GM21717 (cell line): ENCODE results near the gene NAP1L4.

Source experiments
- ATAC-seq: cut with Tn5 transposase; IDR thresholded peaks from one replicate; pipeline ENCODE4 v1.9.1; 2021; ENCODE audit warnings: mild to moderate bottlenecking, moderate library complexity; ENCODE audit not compliant: unreplicated experiment

The NAP1L4 gene

DNA sequence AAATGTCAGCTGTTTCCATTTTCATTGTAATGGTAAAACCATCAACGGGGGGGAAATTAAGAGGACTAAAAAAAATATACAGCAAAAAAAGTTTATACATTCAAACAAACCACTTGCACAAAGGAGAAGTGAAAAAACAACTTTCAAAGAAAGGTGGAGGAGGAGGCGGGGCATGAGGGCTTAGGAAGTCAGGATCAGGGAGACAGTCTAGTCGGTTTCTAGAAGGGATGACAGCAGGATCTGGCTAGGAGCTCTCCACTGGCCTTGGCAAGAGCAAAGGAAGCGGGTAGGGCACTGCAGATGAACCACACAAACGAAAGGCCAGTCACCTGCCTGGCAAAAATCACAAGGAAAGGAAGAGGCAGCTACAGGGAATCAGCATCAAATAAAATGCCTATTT, 31.0 kb downstream of the NAP1L4 start:
- no peak for ATAC-seq

DNA sequence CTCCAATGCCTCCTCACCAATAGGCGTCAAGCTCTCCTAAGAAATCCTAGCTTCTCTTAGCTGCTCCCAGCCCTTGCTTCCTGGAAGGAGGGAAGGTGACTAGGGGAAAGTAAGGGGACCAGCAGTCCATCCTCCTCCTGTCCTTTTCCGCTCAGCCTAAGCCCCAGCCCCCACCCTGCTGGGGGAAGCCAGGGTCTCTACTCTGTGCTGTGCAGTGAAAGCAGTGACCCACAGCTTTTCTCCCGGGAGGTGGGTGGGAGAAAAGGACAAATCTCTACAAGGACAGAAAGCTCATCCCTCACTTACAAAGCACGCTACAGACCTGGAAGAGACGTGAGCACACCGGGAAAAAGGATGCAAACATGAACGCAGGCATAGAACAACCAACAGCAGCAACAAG, 32.0 kb downstream of the NAP1L4 start:
- ATAC-seq = no peak

DNA sequence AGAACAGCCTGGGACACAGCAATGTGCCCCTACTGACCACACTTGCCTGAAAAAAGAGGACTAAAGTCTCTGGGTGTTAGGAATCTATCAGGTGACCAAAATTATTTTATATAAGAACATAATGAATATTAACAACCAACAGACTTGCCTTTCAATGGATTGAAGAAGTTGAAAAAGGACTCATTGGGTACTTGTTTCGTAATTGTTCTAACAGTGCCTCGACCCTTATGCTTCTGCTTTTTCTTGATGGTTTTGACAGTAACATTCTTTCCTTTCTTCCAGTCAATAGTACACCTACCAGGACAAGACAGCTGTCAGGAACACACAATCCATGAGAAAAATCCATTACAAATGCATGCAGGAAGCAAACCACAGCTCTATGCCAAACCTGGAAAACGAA, 33.9 kb downstream of the NAP1L4 start:
- ATAC-seq = no peak

DNA sequence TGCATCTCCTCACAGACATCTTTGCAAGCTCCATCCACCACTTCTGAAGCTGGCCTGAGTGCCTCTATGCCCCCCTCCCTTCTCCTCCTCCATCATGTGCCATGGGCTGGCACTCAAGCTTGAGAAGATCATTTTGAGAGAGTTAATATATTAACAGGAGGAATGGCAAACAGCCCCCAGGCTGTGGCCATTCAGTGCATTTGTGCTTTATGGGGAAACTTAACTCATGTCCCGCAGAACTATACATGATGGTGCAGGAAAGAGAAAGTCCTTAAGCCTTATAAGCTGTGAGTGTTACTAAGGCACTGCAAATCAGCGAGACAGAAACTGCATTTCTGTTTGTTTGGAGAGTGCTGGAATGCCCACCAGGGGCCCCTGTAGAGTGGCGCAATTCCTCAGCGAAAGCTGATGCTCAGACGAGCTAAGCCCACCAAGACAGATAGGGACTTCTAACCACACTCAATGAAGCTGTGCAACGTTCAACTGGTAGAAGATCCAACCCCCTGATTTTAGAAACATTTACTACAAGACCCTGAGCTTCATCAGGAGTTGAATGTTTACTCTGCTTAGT, 36.1 kb downstream of the NAP1L4 start:
- no peak for ATAC-seq

DNA sequence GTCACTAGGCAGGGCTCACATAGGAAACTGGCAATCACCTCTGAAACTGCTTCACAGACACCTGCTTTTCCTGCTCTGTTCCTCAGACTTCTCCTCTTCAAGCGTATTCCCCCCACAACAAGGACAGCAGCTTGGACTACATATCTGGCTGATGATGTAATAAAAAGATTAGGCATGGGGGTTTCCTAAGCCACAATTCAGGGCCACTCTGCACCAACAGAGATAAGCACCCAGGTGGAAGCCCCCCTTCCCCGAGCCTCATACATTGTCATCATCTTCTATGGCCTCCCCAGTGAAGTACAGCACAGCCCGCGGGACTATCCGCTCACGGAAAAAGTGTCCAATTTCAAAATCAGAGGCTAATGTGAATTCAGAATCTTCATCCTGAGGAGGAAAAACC, 37.9 kb downstream of the NAP1L4 start:
- ATAC-seq = no peak

DNA sequence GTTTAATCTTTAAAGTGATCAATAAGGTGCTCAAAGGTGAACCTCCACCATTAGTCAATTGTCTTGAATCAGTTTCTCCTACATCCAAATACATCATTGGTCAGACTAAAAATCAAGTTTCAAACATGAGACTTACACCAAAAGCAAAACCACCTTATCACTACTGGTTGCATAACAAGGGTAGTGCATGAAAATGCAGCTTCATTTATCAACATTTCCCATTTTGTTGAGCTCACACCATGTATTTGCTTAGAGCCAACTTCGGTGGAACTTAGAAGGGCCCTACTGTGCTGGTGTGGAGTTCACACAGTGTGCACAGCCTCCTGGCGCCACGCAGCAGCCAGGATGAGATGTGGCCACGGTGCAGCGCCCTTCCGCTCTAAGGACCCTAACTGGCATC, 39.8 kb downstream of the NAP1L4 start:
- ATAC-seq = no peak

DNA sequence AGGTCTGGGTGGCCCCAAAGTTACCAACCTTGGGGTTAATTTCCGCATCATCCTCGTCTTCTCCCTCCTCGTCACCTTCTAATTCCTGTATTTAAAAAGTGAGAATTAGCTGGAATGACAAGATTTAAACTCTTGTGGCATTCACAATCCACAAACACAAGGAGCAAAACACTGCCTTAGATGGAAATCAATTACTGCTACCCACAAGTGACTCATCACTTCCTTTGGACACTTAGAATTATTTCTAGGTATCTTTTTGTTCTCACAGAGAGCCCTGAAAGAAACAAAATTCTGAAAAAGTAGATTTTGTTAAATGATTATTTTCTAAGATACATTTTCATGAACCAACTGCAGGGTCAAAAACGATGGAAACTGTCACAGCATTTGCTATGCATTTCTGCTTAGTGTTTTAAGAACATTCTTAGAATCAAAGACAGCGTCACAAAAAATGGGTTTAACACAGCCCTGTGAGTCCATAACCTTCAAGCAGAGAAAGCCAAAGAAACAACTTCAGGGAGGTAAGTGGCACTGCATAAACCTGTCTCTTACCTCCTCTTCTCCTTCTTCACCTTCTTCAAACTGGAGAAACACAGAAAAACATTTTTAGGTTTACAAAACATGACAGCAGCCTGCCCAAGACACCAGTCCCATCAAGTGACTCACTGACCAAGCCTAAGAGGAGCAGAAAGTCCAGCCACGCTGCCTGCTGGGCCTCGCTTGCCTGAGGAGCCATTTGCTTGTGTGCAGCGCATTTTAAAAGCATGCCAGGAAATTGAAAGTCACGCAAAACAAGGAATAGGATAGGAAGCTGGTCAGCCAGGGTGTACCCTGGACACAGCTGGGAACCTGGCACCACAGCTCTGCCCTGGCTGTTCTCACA, 40.7 kb downstream of the NAP1L4 start:
- no peak for ATAC-seq

DNA sequence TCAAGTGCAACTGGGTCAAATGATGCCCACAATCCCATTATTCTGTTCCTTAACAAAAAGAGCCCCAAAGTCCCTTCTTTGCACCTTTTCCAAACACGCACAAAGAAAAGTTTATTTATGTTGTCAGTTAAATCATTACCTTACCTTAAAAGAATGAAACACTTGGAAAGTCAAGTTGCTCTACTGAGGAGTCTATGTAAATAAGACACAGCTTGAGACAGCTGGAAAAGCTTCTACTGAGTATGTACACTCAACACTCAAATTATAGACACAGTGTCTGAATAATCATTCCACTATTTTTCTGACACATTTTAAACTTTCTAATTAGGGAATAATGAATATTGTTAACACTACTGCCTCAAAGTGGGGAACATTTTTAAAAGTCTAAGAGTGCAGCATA, 41.3 kb downstream of the NAP1L4 start:
- ATAC-seq = no peak

DNA sequence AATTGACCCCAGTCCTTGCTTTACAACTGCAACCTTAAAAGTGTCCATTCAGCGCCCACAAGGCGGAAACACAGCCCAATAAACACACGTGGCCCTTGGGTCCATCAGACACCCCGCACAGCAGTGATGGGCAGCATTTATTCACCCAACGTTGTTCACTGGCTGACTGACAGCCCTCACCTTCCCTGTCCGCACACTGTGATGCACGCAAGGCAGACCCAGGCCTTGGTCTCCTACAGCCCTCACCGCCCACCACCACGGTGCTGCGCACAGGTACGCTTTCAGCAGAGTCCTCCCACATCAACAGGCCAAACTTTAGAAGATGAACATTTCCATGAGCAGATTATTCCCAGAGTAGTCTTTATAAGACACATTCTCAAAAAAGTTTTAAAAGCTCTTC, 42.2 kb downstream of the NAP1L4 start:
- no peak for ATAC-seq

DNA sequence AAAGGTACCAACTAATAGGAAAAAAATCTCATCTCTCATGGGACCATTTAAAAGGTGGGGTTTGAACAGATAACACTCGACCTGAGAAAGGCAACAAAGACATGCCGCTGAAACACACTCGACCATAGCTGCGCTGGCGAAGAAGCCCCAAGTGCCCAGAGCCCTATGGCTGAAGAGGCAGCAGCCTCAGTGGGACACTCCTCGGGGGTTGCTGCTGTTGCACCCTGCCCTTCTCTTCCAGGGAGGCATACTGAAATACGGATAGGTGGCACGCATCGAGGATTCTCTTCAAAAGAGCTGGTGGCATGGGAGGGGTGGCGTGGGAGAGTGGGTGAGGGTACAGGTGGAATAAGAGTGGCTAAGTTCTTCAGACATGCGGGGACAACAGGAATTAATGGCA, 44.4 kb downstream of the NAP1L4 start:
- ATAC-seq = no peak

DNA sequence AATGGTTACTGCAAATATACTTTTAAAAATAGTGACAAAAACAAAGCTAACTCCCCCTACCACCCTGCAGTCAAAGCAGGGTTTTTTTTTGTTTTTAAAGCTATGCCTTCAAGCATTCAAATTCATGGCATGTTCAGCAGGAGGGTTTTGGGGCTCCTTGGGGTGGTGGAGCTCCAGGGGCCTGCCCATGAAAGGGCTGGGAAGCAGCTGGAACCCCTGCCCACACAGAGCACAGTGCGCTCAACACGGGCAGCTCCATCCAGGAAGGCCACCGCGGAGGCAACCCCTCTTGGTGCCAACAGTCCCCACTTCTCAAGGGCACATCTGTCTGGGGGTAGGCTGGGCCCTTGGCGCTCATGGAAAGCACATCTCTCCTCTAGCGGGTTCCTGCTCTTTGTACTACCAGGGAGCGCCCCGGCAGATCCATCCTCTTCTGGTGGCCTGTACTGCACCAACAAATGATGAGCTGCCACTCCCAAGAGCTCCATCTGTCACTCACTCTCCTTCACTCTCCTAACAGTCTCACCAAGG, 46.3 kb downstream of the NAP1L4 start:
- ATAC-seq = no peak

DNA sequence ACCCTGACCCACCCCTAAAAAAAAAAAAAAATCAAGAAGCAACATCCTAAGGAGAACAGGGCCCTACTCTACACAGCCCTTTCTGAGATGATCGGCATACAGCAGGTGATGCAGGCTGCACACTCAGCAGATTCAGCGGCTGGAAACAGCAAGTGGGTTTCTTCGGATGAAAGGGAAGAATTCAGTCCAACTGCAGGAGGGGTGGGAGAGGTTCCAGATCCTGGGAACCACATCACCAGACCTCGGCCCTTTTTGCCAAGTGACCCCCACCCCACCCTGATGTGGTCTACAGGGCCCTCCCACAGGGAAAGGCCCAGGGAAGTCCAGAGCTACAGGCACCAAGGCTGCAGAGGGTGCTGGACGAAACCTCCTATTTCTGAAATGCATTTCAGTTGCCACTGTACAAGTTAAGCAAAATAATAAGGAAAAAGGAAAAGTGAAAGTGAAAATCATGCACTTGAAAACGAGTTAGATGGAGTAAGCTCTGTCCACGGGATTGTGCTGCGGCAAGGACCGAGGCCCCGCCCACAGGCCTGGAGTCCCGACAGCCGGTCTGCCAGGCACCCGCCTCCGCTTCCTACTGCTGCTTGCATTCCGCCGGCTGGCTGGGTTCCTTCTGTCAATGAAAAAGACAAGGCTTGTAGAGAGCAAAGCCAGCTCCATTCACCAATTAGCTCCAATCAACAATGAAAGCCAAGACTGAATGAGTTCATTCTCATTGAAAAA, 46.9 kb downstream of the NAP1L4 start:
- no peak for ATAC-seq

DNA sequence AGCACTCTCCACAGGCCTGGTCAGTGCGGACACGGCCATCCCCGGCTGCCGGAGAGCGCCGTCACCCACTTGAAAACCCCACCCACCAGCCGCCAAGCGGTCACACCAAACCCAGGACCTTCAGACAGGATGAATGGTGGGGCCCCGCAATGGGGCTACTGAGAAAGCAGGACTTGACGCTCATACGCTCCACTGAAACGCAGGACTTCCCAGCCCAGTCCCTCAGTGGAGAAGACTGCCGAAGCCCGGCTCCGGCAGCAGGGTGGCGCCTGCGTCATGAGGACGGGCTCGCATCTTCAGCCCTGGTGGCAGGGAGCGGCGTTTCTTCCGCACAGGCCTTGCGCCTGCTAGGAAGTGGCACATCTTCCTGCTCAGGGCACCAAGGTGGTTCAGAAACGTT, 47.6 kb downstream of the NAP1L4 start:
- ATAC-seq = no peak

DNA sequence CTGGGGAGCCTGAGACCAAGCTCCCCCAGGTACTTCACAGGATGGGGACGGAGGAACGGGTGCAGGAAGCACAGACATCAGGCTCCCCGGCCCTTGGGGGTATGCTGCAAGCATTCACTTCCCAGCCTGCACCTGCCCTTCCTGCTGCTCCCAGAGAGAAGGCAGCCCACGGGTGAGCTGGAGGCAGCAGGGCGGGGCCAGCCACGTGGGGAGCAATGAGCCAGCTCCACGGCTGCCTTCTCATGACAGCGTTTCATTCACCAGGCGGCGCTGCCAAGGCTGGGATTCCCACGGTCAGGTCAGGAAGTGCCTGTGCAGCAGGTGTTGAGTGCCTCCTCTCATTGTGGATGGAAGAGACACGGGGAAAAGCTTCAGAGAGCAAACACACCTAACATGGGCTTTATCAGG, 48.4 kb downstream of the NAP1L4 start:
- no peak for ATAC-seq

DNA sequence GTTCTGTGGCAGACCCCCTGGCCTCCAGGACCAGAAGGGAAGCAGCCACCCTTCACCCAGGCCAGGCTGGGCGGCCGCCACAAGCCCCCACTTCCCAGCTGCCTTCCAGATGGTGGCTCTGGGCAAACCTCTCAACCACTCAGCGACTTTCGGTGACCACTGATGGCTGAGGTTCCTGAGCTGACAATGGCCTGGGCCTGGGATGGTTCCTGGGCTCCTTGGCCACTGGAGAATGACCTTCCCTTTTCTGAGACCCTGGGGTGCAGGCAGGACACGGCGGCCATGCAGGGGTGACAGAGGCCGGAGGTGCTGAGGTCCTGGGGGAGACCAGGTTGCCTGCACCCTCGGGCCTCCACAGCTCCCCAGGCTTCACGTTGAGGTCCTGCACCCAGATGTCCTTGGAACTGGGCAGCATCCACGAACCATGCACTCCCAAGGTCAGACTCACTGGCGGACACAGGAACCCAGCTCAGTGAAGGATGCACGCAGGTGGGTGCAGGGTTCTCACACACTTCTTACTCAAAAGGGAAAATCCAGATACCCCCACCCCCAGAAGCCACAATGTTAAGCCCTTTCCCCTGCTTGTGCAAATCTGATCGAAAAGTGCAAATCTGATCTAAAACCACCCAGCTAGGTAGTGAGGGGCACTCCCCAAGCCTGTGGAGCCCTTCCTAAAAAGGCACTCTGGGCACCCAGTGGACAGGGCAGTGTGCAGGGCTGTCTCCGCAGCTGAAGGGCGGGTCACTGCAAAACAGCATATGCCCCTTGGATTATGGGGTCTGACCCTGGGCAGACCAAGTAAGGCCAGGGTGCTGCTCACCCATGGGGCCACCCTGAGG, 49.0 kb downstream of the NAP1L4 start:
- ATAC-seq = no peak

DNA sequence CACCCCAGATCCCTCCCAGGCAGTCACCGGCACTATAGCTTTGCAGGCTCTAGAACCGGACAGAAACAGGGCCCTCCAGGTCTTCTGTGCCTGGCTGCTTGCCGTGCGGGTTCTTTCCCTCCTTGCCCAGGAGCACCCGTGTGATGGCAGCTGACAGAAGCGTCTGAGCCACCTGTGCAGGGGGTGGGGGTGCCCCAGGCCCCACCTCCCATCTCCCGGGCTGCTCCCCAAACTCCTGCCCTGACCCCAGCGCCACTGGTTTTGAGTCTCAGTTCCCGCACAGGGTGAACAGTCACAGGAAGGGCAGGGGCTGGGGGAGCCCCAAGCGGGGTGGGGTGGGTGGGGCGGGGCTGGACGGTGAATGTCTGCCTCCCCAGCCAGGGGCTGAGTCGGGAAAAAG, 49.7 kb downstream of the NAP1L4 start:
- no peak for ATAC-seq

DNA sequence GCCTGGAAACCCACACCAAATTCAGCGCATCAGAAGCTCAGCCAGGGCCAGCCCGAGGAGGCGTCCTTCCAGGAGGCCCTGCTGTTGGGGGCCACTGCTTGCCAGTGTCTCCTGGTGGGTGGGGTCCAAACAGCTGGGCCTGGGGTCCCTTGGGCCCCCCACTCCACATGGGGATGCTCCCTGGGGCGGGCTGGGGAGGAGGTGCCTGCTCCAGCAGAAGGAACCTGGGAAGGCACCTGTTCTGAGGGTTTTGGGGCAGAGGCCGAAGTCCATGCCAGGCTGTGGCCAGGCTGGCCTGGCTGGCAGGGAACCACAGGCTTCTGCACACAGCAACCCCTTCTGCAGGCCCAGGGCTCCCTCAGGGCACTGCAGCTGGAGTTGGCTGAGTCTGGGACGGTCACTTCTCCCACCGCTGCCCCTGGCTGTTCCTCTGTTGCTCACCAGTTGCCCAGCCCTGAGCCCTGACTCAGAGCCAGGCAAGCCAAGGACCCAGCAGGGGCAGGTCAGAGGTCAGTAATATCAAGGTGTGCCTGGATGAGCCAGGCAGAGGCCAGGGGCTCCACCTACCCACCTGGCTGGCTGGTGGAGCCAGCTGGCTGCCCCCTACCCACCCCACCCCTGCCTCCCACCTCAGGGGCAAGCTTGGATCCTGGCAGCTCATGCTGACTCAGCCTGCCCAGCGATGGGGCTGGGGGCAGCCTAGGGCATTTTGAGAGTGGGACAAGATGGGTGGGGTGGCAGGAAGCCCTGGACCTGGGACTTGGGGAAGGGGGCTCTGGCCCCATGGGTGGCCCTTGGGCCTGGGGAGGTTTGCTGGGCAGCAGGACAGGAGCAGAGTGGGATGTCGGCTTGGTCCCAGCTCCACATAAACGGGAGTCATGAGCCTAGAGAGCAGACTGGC, 51.0 kb downstream of the NAP1L4 start:
- ATAC-seq = no peak

DNA sequence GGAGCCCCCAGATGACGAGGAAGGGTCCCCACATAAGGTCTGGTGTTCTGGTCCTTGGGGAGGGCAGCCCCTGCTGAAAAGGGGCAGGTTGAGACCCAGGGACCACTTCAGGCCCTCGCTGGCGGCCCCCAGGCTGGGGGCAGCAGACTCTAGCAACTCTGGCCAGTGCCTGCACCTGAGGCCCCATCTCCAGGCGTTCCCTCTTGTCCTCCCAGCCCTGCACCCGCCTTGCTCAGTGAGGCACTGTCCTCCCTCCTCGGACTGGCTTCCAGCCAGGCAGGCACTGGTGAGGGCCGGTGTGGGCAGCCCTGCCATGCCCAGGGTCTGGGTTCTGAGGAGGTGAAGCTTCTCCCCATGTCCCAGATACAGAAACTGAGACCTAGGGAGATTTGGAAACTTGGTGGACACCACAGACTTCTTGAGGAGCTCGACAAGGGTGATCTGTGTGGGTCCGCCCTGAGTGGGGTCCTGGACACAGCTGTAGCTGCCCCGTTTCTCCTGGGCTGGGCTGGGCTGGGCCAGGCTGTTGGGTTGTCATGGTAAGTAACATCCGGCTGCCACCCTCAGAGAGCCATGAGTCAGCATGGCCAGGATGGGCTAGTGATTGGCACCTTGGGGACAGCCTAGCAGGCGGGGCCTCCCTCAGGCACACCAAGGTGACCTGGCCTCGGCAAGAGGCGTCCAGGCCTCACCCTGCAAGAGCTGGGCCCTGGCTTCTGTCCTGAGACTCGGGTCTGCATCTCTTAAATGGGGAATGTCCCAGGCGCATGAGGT, 51.8 kb downstream of the NAP1L4 start:
- ATAC-seq = no peak
